Motor neuron (in vitro differentiated cells): ENCODE data around the gene BAZ2A. TPM values are rescaled to one million over a fixed set of nuclear protein-coding genes. Genes with fewer than 3 reads are reported as not detected.
A peak's percentile ranks its signal among the peaks of the same experiment; 100 is the strongest.
"Not testable (repeated sequence)": the region's sequence is repeated elsewhere in the genome, so short reads cannot be mapped to it uniquely, and the experiment has no call there.

Experiments used
- ATAC-seq, 8 experiments: fragments of 200-7000 bp; cut with Tn5 transposase; replicated peaks in 6 of 8; 2 replicates each; pipeline ENCODE4 v1.8.0; 2021; ENCODE audit warnings: mild to moderate bottlenecking in 8 of 8, moderate library complexity in 8 of 8
- H3K27ac ChIP-seq, 2 donors: fragments of 250-450 bp; sonication (Bioruptor Pico); 2 replicates each; pipeline ENCODE4 v1.9.0; 2021; ENCODE audit warnings: antibody characterized with exemption in 2 of 2, mild to moderate bottlenecking in 2 of 2, moderate library complexity in 1 of 2
- H3K4me1 ChIP-seq, 2 donors: fragments of 250-450 bp; sonication (Bioruptor Pico); replicated peaks in 1 of 2; 2 replicates each; pipeline ENCODE4 v1.6.1; 2021; ENCODE audit warnings: antibody characterized with exemption in 2 of 2, mild to moderate bottlenecking in 2 of 2, moderate library complexity in 1 of 2
- H3K4me3 ChIP-seq, 5 donors: fragments of 250-450 bp; sonication (Bioruptor Pico); 2 replicates each; pipeline ENCODE4 v1.9.0; 2021; ENCODE audit warnings: antibody characterized with exemption in 5 of 5, mild to moderate bottlenecking in 5 of 5, moderate library complexity in 4 of 5
- WGBS, 10 experiments: fragments of 450-650 bp; shearing (Covaris generic); methylation state at CpG; one replicate each; pipeline ENCODE4 v1.0.0; 2022; 5-methylcytosine and 5-hydroxymethylcytosine counted together
- in situ Hi-C, 9 experiments: fragments of 400-800 bp; cut with MboI; loops; one replicate each; pipeline ENCODE4 v1.15.0; 2021; ENCODE audit warnings: low sequenced_read_pairs in 9 of 9, low pct_unique_long_range_greater_than_20kb in 2 of 9; ENCODE audit not compliant: unreplicated experiment in 9 of 9
- total RNA-seq, 8 experiments: library from RNA; unstranded; fragments of 300-600 nt; gene quantifications; 2 replicates each; pipeline versions ENCODE4 v1.2.3 to v1.2.4, GENCODE V29; 2022

BAZ2A gene
- 100 to 1,000 TPM in 1 of 8 experiments, 10 to 100 TPM in 7; 19.8 to 101 (median 44.2) TPM for total RNA-seq

DNA sequence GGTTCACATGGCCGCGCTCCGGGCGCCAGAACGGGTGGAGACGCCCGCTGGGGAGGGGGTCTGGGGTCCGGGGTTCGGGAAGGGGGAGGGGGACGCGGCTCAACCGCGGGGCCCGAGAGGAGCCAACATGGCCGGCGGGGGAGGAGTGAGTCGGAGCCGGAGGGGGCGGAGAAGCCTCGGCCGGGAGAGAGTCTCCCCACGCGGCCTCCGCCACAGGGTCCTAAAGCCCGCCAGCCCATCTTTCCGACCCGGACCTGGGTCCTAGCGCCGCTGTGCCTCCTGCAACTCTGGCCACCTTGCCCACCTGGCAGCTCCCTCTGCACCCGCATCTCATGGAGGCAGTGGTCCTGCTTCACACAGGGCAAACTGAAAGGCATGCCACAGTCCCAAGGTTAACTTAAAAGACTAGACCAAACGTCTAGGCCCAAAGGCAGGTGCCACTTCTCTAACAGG lies at the start of gene BAZ2A:
Gene BAZ2A, minus strand, starts transcription at position 147 of the 453 bp plus-strand sequence. CDS start 12,796 bp downstream, outside the sequence.
- Histone ChIP-seq H3K27ac (peak within 1 kb of the TSS; percentile 89 to 95), H3K4me1 (peaks cover 26 to 31% of the 10 kb centered on the region in 2 donors), H3K4me3 (peak within 1 kb of the TSS; percentile 82 to 100 (median 98))
- WGBS, 10 experiments = 0% methylated on average over 1 to 6 of the region's 31 CpGs; no CpG with 5 or more reads in 8 of the 10 experiments
- peak; percentile 52 to 74 (median 66) for ATAC-seq
- in situ Hi-C loops = no loop called here

DNA sequence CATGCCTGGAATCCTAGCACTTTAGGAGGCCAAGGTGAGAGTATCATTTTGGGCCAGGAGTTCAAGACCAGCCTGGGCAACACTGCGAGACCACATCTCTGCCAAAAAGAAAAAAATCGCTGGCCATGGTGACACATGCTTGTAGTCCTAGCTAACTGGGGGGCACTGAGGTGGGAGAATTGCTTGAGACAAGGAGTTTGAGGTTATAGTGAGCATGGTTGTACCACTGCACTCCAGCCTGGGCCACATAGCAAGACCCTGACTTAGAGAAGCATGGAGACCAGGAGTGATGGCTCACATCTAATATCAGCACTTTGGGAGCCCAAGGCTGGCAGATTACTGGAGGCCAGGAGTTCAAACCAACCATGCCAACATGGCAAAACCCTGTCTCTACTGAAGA lies 48.7 kb upstream of the BAZ2A start:
- in situ Hi-C loops = no loop called here
- no peak overlapping the region for H3K4me3 ChIP-seq

DNA sequence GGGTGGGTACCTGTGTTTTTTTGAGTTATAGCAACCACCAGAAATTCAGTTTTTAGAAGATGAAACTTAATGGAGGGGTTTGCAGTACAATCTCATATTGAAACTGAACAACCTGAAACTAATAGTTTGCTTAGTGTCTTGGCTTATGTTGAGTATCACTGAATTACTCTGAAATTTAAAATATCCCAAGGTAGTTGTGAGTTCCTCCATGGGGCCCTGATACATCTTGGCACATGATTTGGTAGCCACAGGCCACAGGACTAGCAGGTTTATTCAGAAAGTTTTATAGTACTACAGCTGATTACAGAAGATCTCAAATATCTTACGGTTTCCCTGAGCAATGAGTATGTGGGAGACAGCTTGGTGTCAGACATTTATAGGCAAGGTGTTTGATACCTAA lies 47.6 kb upstream of the BAZ2A start:
- 67 to 100% (median 88%) methylated on average over 1 of the region's 1 CpG; no CpG with 5 or more reads in 5 of the 10 experiments for WGBS, 10 experiments
- no peak overlapping the region for H3K27ac ChIP-seq
- no peak overlapping the region for H3K4me3 ChIP-seq
- in situ Hi-C loops = no loop called here
- no peak for ATAC-seq
- no peaks in the 10 kb centered on the region for H3K4me1 ChIP-seq

More for the DNA sequence above, 48.7 kb upstream of the BAZ2A start:
- H3K27ac ChIP-seq = no peak overlapping the region
- peaks cover under 1 to 2% of the 10 kb centered on the region in 2 donors for H3K4me1 ChIP-seq
- WGBS, 10 experiments = 80 to 100% (median 100%) methylated on average over 1 to 2 of the region's 2 CpGs; no CpG with 5 or more reads in 6 of the 10 experiments
- peak in 1 of 8 experiments; percentile 16 for ATAC-seq

DNA sequence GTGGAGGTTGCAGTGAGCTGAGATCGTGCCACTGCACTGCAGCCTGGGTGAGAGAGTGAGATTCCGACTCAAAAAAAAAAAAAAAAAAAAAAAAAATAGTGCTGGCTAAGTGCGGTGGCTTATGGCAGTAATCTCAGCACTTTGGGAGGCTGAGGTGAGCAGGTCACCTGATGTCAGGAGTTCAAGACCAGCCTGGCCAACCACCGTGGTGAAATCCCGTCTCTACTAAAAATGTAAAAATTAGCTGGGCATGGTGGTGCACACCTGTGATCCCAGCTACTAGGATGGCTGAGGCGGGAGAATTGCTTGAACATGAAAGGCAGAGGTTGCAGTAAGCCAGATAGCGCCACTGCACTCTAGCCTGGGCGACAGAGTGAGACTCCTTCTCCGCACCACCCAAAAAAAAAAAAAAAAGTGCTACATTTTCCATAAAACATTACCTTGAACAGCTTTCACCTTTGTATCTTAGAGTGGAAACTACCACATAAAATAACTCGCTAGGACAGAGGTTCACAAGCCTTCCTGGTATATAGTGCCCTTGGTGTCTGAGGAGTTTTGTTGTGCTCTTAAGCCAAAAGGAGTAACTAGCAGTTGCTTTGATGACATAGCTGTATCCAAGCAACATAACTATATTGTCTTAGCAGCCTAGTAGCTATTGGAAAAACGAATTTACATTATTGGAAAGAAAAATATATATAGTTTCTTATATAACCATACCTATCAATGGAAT lies 46.9 kb upstream of the BAZ2A start:
- in situ Hi-C loops = no loop called here
- Histone ChIP-seq H3K4me3 (no peak overlapping the region), H3K27ac (no peak overlapping the region), H3K4me1 (no peaks in the 10 kb centered on the region)
- WGBS, 10 experiments = 0 to 98% (median 83%) methylated on average over 1 to 9 of the region's 11 CpGs
- peak in 1 of 8 experiments; percentile 8 for ATAC-seq

DNA sequence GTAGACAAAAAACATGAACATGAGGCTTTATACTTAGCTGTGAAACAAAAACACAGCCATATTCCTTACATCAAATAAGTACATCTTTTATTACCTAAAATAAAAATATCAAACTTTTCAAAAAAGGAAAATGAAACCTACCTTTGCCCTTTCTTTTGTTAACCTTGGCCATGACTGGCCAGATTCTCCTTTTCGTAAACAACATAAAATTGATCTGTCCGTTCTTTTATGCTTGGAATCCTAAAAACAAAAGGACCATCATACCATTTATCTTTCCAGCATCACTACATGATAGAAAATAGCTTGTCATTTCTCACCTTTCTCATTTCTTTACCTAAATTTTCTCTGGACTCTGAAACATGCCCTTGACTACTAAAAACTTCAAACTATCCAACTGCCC lies 41.5 kb upstream of the BAZ2A start:
- Histone ChIP-seq H3K4me3 (no peak overlapping the region), H3K4me1 (no peaks in the 10 kb centered on the region), H3K27ac (no peak overlapping the region)
- 94 to 100% (median 100%) methylated on average over 2 of the region's 2 CpGs; no CpG with 5 or more reads in 1 of the 10 experiments for WGBS, 10 experiments
- no peak for ATAC-seq
- in situ Hi-C loops = no loop called here

DNA sequence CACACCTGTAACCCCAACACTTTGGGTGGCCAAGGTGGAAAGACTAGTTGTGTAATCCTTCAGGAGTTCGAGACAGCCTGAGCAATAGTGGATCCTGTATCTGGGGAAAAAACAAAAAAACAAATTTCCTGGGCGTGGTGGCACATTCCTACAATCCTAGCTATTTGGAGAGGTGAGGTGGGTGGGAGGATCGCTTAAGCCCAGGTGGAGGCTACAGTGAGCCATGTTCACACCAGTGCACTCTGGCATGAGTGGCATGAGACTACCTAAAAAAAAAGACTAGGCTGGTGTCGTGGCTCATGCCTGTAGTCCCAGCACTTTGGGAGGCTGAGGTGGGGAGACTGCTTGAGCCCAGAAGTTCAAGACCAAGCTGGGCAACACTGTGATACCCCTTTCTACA lies 40.7 kb upstream of the BAZ2A start:
- WGBS, 10 experiments = 67 to 100% (median 96%) methylated on average over 1 to 3 of the region's 4 CpGs; no CpG with 5 or more reads in 3 of the 10 experiments
- Histone ChIP-seq H3K27ac (no peak overlapping the region), H3K4me1 (no peaks in the 10 kb centered on the region), H3K4me3 (no peak overlapping the region)
- ATAC-seq = no peak
- in situ Hi-C loops = no loop called here

DNA sequence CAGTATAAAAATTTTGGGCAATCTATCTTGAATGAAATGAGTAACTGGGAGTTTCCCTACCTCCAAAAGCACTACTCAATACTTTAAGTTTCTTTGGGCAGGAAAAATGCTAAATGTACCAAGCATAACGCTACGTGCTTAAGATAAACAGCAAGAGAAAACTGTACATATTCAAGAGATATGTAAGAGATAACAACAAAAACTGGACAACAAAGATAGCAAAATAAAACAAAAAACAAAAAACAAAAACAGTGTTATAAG lies 38.0 kb upstream of the BAZ2A start:
- 46 to 100% (median 97%) methylated on average over 1 to 2 of the region's 2 CpGs for WGBS, 10 experiments
- H3K27ac ChIP-seq = no peak overlapping the region
- no peak overlapping the region for H3K4me3 ChIP-seq
- in situ Hi-C loops = no loop called here
- no peaks in the 10 kb centered on the region for H3K4me1 ChIP-seq
- no peak for ATAC-seq

DNA sequence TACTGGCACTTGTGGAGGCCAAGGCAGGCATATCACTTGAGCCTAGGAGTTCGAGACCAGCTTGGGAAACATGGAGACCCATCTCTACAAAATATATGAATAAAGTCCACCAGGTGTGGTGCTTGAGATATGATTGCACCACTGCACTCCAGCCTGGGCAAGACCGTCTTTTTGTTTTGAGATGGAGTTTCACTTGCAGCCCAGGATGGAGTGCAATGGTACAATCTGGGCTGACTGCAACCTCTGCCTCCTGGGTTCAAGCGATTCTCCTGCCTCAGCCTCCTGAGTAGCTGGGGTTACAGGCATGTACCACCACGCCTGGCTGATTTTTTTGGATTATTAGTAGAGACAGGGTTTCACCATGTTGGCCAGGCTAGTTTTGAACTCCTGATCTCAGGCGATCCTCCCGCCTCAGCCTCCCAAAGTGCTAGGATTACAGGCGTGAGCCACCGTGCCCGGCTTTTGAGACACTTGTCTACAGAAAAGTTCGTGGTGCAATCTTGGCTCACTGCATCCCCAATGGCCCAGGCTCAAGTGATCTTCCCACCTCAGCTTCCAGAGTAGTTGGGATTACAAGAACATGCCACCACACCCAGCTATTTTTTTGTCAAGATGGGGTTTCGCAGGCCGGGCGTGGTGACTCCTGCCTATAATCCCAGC lies 32.0 kb upstream of the BAZ2A start:
- Histone ChIP-seq H3K4me1 (no peaks in the 10 kb centered on the region), H3K27ac (no peak overlapping the region), H3K4me3 (no peak overlapping the region)
- 80 to 100% (median 90%) methylated on average over 1 to 6 of the region's 13 CpGs; no CpG with 5 or more reads in 1 of the 10 experiments for WGBS, 10 experiments
- in situ Hi-C loops = no loop called here
- ATAC-seq = no peak

DNA sequence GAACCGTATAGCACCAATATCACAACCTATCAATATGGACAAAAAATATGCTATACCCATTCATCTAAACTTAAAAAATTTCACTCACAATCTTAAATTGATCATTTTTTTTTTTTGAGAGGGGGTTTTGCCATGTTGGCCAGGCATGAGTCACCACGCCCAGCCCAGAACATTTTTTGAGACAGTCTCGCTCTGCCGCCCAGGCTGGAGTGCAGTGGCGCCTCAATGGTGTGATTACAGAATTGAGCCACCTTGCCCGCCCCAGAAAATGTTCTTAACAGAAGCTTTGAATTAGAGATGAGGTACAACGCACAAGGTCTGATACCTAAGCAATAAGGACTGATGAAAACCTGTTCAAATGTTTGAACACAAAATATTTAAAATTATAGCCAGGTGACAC lies 31.4 kb upstream of the BAZ2A start:
- in situ Hi-C loops = no loop called here
- Histone ChIP-seq H3K4me1 (no peaks in the 10 kb centered on the region), H3K4me3 (no peak overlapping the region), H3K27ac (no peak overlapping the region)
- ATAC-seq = no peak
- WGBS, 10 experiments = 90 to 100% (median 98%) methylated on average over 1 to 7 of the region's 7 CpGs; no CpG with 5 or more reads in 1 of the 10 experiments

DNA sequence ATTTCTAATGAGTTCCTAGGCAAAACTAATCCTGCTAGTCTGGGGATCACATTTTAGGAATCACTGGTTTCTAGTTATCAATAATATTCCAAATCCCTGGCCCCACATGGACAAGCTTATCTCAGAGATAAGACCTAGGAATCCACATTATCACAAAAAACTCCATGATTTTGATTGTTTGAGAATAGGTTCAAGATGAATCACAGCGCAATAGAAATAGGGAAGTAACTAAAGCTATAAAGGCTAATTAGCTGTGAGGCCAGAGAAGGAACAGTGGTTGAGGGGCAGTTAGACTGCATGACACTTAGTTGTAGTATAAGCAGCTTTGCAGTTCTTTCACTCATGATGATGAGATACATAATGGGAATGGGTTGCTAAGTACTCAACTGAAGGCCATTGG lies 28.8 kb upstream of the BAZ2A start:
- no peak overlapping the region for H3K27ac ChIP-seq

DNA sequence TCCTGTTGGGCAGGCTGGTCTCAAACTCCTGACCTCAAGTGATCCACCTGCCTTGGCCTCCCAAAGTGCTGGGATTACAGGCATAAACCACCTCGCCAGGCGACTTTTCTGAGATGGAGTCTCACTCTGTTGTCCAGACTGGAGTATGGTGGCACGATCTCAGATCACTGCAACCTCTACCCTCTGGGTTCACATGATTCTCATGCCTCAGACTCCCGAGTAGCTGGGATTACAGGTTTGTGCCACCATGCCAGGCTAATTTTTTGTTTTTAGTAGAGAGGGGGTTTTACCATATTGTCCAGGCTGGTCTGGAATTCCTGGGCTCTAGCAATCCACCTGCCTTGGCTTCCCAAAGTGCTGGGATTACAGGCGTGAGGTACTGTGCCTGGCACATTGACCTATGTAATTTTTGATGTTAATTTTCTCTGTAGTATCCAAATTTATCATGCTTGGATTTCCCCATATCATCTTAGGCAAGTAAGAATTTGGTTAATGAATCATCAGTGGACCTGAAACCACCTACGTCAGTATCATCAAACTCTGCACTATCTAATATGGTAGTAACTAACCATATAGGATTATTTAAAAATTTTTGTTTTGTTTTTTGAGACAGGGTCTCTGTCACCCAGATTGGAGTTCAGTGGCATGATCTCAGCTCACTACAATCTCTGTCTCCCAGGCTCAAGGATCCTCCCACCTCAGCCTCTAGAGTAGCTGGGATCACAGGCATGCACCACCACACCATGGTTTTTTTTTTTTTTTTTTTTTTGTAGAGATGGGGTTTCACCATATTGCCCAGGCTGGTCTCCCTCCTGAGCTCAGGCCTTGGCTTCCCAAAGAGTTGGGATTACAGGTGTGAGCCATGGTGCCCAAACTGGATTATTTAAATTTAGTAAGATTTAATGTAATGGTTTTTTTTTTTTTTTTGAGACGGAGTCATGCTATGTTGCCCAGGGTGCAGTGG lies 27.6 kb upstream of the BAZ2A start:
- WGBS, 10 experiments = 78 to 100% (median 90%) methylated on average over 2 to 5 of the region's 7 CpGs; no CpG with 5 or more reads in 3 of the 10 experiments
- Histone ChIP-seq H3K4me3 (no peak overlapping the region), H3K27ac (no peak overlapping the region), H3K4me1 (no peaks in the 10 kb centered on the region)
- in situ Hi-C loops = no loop called here
- peak in 1 of 8 experiments; percentile 23 for ATAC-seq

More for the DNA sequence above, 28.8 kb upstream of the BAZ2A start:
- 100% methylated on average over 1 of the region's 1 CpG; no CpG with 5 or more reads in 3 of the 10 experiments for WGBS, 10 experiments
- H3K4me3 ChIP-seq = no peak overlapping the region
- in situ Hi-C loops = no loop called here
- no peak for ATAC-seq
- H3K4me1 ChIP-seq = no peaks in the 10 kb centered on the region

DNA sequence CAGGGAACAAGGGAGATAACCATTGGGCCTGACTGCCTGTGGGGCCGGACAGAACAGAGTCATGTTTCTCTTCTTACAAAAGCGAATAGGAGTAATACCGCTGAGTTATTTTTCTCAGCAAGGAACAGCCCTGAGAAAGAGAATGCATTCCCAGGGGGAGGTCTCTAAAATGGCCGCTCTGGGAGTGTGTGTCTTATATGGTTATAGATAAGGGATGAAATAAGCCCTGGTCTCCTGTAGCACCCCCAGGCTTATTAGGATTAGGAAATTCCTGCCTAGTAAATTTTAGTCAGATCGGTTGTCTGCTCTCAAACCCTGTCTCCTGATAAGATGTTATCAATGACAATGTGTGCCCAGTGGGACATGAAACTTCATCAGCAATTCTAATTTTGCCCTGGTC lies 23.7 kb upstream of the BAZ2A start:
- H3K4me1 ChIP-seq, H3K27ac ChIP-seq, in situ Hi-C loops, H3K4me3 ChIP-seq, ATAC-seq: not testable (repeated sequence)
- 64 to 100% (median 100%) methylated on average over 1 to 5 of the region's 5 CpGs; no CpG with 5 or more reads in 3 of the 10 experiments for WGBS, 10 experiments
